Astrocyte of the cerebellum (primary cell): ENCODE measurements around the gene CYSTM1.

ENCODE experiments used
- DNase-seq: peaks from one replicate; pipeline ENCODE4 v3.0.0-alpha.2; 2011; ENCODE audit warnings: low read depth
- H3K4me3 ChIP-seq: 2 replicates; pipeline ENCODE4 v1.5.1; 2011; ENCODE audit warnings: mild to moderate bottlenecking, low read depth, low read length, moderate library complexity
- CTCF ChIP-seq: IDR thresholded peaks from 2 replicates; pipeline ENCODE4 v1.5.1; 2012; ENCODE audit warnings: low read length, low read depth, moderate library complexity, mild to moderate bottlenecking; ENCODE audit errors: missing control alignments
- in situ Hi-C: cut with HindIII; loops from 2 replicates; pipeline ENCODE4 v1.10.0; 2017; ENCODE audit warnings: low sequenced_read_pairs

The CYSTM1 gene

GRCh38 chr5:140253985-140254384 lies 79.0 kb downstream of the CYSTM1 start:
- H3K4me3 ChIP-seq: no peak overlapping the region
- in situ Hi-C loops: no loop called here
- no peak for TF ChIP-seq CTCF
- DNase-seq: no peak

GRCh38 chr5:140255460-140256157 lies 80.6 kb downstream of the CYSTM1 start:
- TF ChIP-seq CTCF: no peak
- no peak for DNase-seq
- in situ Hi-C loops: no loop called here
- no peak overlapping the region for H3K4me3 ChIP-seq

GRCh38 chr5:140256726-140257125 lies 81.7 kb downstream of the CYSTM1 start:
- TF ChIP-seq CTCF: no peak
- in situ Hi-C loops: no loop called here
- no peak for DNase-seq
- H3K4me3 ChIP-seq: no peak overlapping the region

GRCh38 chr5:140258016-140258415 lies 83.0 kb downstream of the CYSTM1 start:
- H3K4me3 ChIP-seq: no peak overlapping the region
- no peak for DNase-seq
- in situ Hi-C loops: no loop called here
- TF ChIP-seq CTCF: no peak

GRCh38 chr5:140258873-140259272 lies 83.9 kb downstream of the CYSTM1 start:
- H3K4me3 ChIP-seq: no peak overlapping the region
- in situ Hi-C loops: no loop called here
- no peak for DNase-seq
- no peak for TF ChIP-seq CTCF

GRCh38 chr5:140259500-140259899 lies 84.5 kb downstream of the CYSTM1 start:
- DNase-seq: no peak
- in situ Hi-C loops: no loop called here

More at GRCh38 chr5:140259500-140259899, 84.5 kb downstream of the CYSTM1 start:
- no peak for TF ChIP-seq CTCF
- H3K4me3 ChIP-seq: no peak overlapping the region
